RWPE2 (cell line): ENCODE measurements around the gene LTBP4.

ENCODE experiments used
- ATAC-seq: fragments of 200-7000 bp; cut with Tn5 transposase; 3 replicates; pipeline ENCODE4 v1.9.1; 2021; ENCODE audit warnings: low read depth
- DNase-seq: peaks from one replicate; pipeline ENCODE4 v3.0.0-alpha.2; 2020; ENCODE audit warnings: low spot score
- H3K27ac ChIP-seq: fragments of 450-650 bp; 2 replicates; pipeline ENCODE4 v1.5.1; 2017; ENCODE audit warnings: mild to moderate bottlenecking; ENCODE audit not compliant: poor library complexity, severe bottlenecking
- H3K27me3 ChIP-seq: fragments of 250-450 bp; sonication (Bioruptor Pico); 2 replicates; pipeline ENCODE4 v1.5.1; 2021; ENCODE audit warnings: mild to moderate bottlenecking, moderate library complexity; ENCODE audit not compliant: insufficient read depth, poor library complexity, severe bottlenecking
- H3K36me3 ChIP-seq: fragments of 250-450 bp; sonication (Bioruptor Pico); 2 replicates; pipeline ENCODE4 v1.5.1; 2020; ENCODE audit warnings: low read depth, mild to moderate bottlenecking, moderate library complexity
- H3K4me1 ChIP-seq: fragments of 250-450 bp; sonication (Bioruptor Pico); 2 replicates; pipeline ENCODE4 v1.5.1; 2021; ENCODE audit warnings: mild to moderate bottlenecking, moderate library complexity; ENCODE audit not compliant: insufficient read depth, poor library complexity, severe bottlenecking
- H3K4me3 ChIP-seq: fragments of 250-450 bp; sonication (Bioruptor Pico); 2 replicates; pipeline ENCODE4 v1.5.1; 2021; ENCODE audit warnings: mild to moderate bottlenecking, moderate library complexity; ENCODE audit not compliant: severe bottlenecking
- H3K9me3 ChIP-seq: fragments of 250-450 bp; sonication (Bioruptor Pico); 2 replicates; pipeline ENCODE4 v1.5.1; 2021; ENCODE audit warnings: mild to moderate bottlenecking, moderate library complexity; ENCODE audit not compliant: severe bottlenecking
- TF ChIP-seq, protein P1 (sequence below): fragments of 450-650 bp; IDR thresholded peaks from one replicate; pipeline ENCODE4 v1.5.1; 2017; ENCODE audit warnings: mild to moderate bottlenecking, moderate library complexity; ENCODE audit not compliant: poor library complexity, severe bottlenecking

LTBP4 gene

GRCh38 chr19:40576585-40577451 is 24.4 kb upstream of the LTBP4 start, which contains the start of gene SHKBP1:
Gene SHKBP1, plus strand, starts transcription at chr19:40576873. Its CDS starts 27 bp downstream, at chr19:40576900.
- TF ChIP-seq, protein P1, sequence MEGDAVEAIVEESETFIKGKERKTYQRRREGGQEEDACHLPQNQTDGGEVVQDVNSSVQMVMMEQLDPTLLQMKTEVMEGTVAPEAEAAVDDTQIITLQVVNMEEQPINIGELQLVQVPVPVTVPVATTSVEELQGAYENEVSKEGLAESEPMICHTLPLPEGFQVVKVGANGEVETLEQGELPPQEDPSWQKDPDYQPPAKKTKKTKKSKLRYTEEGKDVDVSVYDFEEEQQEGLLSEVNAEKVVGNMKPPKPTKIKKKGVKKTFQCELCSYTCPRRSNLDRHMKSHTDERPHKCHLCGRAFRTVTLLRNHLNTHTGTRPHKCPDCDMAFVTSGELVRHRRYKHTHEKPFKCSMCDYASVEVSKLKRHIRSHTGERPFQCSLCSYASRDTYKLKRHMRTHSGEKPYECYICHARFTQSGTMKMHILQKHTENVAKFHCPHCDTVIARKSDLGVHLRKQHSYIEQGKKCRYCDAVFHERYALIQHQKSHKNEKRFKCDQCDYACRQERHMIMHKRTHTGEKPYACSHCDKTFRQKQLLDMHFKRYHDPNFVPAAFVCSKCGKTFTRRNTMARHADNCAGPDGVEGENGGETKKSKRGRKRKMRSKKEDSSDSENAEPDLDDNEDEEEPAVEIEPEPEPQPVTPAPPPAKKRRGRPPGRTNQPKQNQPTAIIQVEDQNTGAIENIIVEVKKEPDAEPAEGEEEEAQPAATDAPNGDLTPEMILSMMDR = no peak
- Histone ChIP-seq H3K4me3 (peak within 1 kb of the TSS; percentile 91), H3K9me3 (no peaks in the 10 kb centered on the region), H3K36me3 (peaks cover 21% of the 10 kb centered on the region), H3K27me3 (no peaks in the 10 kb centered on the region), H3K27ac (peak within 1 kb of the TSS; percentile 30), H3K4me1 (no peaks in the 10 kb centered on the region)
- peak; percentile 99 for ATAC-seq
- DNase-seq = peak; percentile 88

GRCh38 chr19:40578442-40578908 is 22.7 kb upstream of the LTBP4 start:
- no peak for DNase-seq
- ATAC-seq = no peak
- peaks cover 28% of the 10 kb centered on the region for H3K36me3 ChIP-seq
- no peaks in the 10 kb centered on the region for H3K4me1 ChIP-seq
- no peaks in the 10 kb centered on the region for H3K27me3 ChIP-seq
- H3K4me3 ChIP-seq = no peak overlapping the region
- H3K27ac ChIP-seq = no peak overlapping the region
- H3K9me3 ChIP-seq = no peaks in the 10 kb centered on the region
- TF ChIP-seq, protein P1 = no peak

- Histone ChIP-seq H3K27ac (no peak overlapping the region), H3K36me3 (peaks cover 36% of the 10 kb centered on the region), H3K4me3 (no peak overlapping the region), H3K4me1 (peaks cover 5% of the 10 kb centered on the region), H3K27me3 (no peaks in the 10 kb centered on the region), H3K9me3 (no peaks in the 10 kb centered on the region)
- DNase-seq (no peak), ATAC-seq (no peak)
- TF ChIP-seq, protein P1 = no peak
Measured at GRCh38 chr19:40580619-40581018, 20.6 kb upstream of the LTBP4 start.

GRCh38 chr19:40581531-40581930 is 19.6 kb upstream of the LTBP4 start:
- no peaks in the 10 kb centered on the region for H3K9me3 ChIP-seq
- H3K36me3 ChIP-seq = peaks cover 43% of the 10 kb centered on the region
- no peak overlapping the region for H3K4me3 ChIP-seq
- ATAC-seq (no peak), DNase-seq (no peak)
- TF ChIP-seq, protein P1 = no peak
- peaks cover 11% of the 10 kb centered on the region for H3K4me1 ChIP-seq
- H3K27me3 ChIP-seq = no peaks in the 10 kb centered on the region
- no peak overlapping the region for H3K27ac ChIP-seq

DNA sequence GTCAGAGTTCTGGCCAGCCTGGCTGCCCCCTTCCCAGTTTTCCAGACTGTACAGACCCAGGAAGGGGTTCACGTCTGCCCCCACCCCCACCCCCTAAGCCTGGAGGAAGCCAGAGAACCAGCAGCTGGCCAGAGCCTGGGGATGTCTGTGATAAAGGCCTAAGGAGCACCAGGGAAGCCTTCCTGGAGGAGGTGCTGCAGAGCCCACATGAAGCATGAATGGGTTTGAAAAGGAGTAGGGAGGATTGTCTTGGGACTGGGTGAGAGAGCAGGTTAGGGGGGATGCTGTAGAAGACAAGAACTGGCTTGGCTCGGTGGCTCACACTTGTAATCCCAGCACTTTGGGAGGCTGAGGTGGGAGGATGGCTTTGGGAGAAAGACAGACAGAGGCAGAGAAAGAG is 18.7 kb upstream of the LTBP4 start:
- Histone ChIP-seq H3K27me3 (no peaks in the 10 kb centered on the region), H3K4me1 (peaks cover 11% of the 10 kb centered on the region), H3K27ac (no peak overlapping the region), H3K9me3 (no peaks in the 10 kb centered on the region), H3K4me3 (no peak overlapping the region), H3K36me3 (peaks cover 51% of the 10 kb centered on the region)
- no peak for ATAC-seq
- TF ChIP-seq, protein P1 = no peak
- DNase-seq = no peak
